CD1c-positive myeloid dendritic cell (primary cell): ENCODE measurements around the gene SUSD1.
"Not testable (repeated sequence)": the region's sequence is repeated elsewhere in the genome, so short reads cannot be mapped to it uniquely, and the experiment has no call there.

Source experiments
- DNase-seq: peaks from one replicate; pipeline ENCODE4 v3.0.0-alpha.2; 2016; ENCODE audit errors: extremely low spot score

The SUSD1 gene

GRCh38 chr9:112097712-112098688, 77.1 kb downstream of the SUSD1 start:
- DNase-seq, result peak; percentile 82

- DNase-seq, result no peak
These were observed 80.0 kb downstream of the SUSD1 start for GRCh38 chr9:112094948-112095681.

- no peak for DNase-seq
These were observed 80.9 kb downstream of the SUSD1 start for GRCh38 chr9:112094241-112094640.

- no peak for DNase-seq
These were observed 81.3 kb downstream of the SUSD1 start for GRCh38 chr9:112093870-112094216.

GRCh38 chr9:112093147-112093869, 81.8 kb downstream of the SUSD1 start:
- no peak for DNase-seq

- DNase-seq, result no peak
These were observed 83.3 kb downstream of the SUSD1 start for GRCh38 chr9:112091810-112092209.

- no peak for DNase-seq
These were observed 87.6 kb downstream of the SUSD1 start for GRCh38 chr9:112087506-112087905.

GRCh38 chr9:112086627-112087026, 88.5 kb downstream of the SUSD1 start:
- DNase-seq, result peak; percentile 37

- DNase-seq, result no peak
These were observed 90.2 kb downstream of the SUSD1 start for GRCh38 chr9:112084907-112085306.

- DNase-seq, result no peak
These were observed 90.8 kb downstream of the SUSD1 start for GRCh38 chr9:112084334-112084733.

- DNase-seq, result no peak
These were observed 93.0 kb downstream of the SUSD1 start for GRCh38 chr9:112081918-112082729.

- DNase-seq, result no peak
These were observed 94.1 kb downstream of the SUSD1 start for GRCh38 chr9:112080831-112081542.

GRCh38 chr9:112078432-112078831, 96.7 kb downstream of the SUSD1 start:
- DNase-seq, result peak; percentile 60

- DNase-seq, result no peak
These were observed 98.3 kb downstream of the SUSD1 start for GRCh38 chr9:112076814-112077213.

GRCh38 chr9:112075009-112075378, 100.1 kb downstream of the SUSD1 start:
- DNase-seq, result no peak

GRCh38 chr9:112074250-112075008, 100.7 kb downstream of the SUSD1 start:
- peak; percentile 84 for DNase-seq

- not testable (repeated sequence) for DNase-seq
These were observed 101.4 kb downstream of the SUSD1 start for GRCh38 chr9:112073639-112074173.

- no peak for DNase-seq
These were observed 102.1 kb downstream of the SUSD1 start for GRCh38 chr9:112072721-112073638.
